Measurements from ENCODE around the gene FGF3.

GRCh38 chr11:69825037-69825834 is 6.0 kb upstream of the FGF3 start:
- no peak for TF ChIP-seq CTCF (IDR thresholded peaks at IDR 0.05)
- TF ChIP-seq EZH2 (IDR thresholded peaks at IDR 0.05): no peak

All from neural progenitor cell (in vitro differentiated cells).